Left kidney (tissue), 2 donors: ENCODE data around the gene TFF2. TPM values are rescaled to one million over a fixed set of nuclear protein-coding genes. Genes with fewer than 3 reads are reported as not detected.

Experiments used
- DNase-seq: peaks from one replicate; pipeline ENCODE4 v3.0.0-alpha.2; 2013
- polyA plus RNA-seq: library from polyadenylated mRNA; unstranded; fragments of 120-200 nt; gene quantifications from one replicate; pipeline ENCODE4 v1.2.1, GENCODE V29; 2013; ENCODE audit not compliant: insufficient read length

The TFF2 gene
- polyA plus RNA-seq, 1 donor: not detected

DNA sequence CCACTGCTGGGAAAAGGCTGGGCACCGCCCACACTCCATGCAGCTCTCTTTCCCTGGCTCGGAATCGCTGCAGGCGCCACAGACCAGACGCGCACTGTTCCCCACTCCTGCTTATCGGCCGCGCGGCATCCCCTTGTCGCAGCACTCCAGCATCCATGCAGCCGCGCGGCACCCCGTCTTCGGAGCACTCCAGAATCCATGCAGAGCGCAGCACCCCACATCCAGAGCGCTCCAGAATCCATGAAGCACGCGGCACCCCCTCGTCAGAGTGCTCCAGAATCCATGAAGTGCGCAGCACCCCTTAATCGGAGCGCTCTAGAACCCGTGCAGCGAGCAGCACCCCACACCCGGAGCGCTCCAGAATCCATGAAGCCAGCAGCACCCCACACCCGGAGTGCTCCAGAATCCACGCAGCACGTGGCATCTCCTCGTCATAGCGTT is 45.1 kb downstream of the TFF2 start:
- no peak for DNase-seq

DNA sequence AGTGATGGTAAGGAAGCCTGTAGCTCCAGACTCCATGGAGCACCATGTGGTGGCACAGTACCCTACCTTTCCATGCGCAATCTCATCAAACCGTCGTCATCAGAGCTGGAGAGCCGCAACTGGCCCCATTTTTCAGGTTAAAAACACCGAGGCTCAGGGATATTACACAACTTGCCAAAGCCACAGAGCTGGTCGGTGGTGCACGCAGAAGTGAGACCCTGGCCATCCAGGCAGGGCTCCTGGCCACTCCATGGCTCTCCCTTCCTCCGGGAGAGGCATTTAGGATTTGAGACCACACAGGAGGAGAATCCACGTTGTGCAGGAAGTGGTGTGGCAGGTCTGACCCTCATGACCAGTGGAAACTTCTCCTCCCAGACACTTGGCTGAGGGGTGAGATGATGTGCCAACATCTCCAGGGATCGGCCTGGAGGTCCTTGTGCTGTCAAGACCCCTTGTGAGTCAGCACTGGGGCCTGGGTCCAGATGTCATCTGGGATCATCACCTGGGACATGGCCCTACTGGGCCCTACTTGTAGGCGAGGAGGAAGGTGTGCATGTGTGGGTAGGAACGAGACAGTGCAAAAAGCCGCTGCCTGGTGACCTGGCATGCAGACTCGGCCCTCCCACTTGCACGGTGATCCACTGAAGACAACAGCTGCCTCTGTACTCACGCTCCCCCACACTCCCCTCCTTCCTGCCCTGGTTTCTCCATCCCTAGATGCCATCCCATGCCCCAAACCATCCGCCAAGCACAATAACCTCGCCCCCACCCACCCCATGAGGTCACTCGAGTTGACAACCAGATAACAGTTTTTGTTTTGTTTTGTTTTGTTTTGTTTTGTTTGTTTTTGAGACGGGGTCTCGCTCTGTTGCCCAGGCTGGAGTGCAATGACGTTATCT is 46.0 kb downstream of the TFF2 start:
- DNase-seq: no peak

DNA sequence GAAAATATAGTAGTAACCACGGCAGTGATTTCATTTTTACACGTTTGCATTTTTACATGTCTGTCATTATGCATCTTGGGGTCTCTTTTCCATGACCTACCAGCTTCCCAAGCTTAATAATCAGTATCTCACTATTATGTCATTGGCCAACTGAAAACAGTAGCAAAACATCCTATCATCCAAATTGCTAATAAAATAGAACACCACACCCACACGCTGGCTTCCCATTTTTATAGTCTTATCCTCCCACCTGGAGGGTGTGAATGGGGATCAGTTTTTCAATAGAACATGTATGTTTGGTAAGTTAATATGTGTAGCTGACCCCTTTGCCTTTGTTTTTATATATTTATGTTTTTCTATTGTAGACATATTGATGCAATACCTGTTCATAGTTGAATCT is 47.4 kb downstream of the TFF2 start:
- DNase-seq: no peak

DNA sequence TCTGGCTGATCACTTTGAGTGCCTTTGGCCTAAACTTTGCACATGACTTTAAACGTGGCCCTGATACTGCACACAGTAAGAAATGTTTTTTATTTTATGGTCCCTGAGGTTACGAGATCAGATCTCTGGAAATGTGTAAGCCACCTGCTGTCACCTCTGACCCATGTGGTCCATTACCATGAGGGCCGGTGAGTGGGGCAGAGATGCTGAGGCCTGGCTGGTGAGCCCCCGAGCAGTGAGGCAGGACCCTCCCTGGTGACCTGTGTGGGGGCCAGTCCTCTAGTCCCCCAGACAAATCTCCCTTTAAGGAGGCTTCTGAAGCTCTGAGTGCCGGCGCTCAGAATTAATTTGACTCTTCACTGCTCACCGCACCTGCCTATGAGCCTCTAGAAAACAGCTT is 48.0 kb downstream of the TFF2 start:
- no peak for DNase-seq

DNA sequence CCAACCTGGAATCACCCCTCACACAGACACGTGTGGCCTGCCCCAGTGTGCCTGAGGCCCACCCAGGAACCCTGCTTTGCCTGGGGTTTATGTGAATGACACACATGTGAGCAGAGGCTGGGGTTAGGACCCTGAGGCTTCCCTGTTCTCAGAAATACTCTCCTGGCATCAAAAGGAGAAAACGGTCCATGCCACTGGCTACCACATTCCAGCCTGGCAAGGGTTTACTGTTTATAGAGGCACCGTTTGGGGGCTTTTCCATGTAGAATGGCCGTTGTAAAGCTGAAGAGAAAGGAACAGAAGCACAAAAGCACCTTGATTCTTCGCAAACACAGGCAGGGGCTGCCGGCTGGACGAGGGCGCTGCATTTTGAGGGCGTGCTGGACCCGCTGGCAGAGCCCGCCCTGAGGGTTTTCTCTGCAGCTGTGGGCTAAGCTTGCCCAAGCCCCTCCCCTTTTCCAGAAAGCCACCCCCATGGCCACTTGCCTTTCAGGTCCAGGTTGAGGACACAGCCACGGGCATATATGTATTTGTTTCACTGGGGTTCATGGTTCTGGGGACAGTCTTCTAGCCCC is 48.6 kb downstream of the TFF2 start:
- no peak for DNase-seq

DNA sequence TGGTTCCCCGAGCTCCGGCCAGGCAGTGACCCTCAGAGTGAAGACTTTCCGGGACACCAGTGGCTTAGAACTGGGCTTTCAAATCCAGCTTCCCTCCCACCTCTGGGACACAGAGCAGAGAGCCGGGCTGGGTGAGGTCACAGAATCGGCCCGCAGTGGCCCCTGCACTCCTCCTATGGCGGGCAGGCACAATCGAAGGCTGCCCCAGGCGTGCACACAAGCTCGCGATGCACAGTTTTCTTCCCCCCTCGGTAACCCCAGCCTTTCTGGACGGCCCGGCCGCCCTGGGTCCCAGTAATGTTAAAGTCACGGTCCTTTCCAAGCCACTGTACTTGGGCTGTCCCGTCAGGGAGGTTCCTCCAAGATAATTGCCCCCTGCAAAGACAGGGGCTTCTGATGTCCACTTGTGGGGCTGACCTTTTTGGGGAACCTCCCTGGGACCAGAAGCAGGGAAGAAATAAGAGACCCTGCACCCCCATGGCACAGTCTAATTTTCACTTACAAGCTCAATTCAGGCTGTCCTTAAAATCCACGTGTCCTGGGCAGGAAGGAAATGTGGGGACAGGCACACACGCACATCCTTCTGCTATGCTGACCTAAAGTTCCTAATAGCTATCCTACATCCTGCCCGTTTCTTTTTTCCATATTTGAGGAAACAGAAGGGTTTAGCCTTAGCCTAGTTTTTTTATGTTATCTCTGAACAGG is 49.3 kb downstream of the TFF2 start:
- no peak for DNase-seq

DNA sequence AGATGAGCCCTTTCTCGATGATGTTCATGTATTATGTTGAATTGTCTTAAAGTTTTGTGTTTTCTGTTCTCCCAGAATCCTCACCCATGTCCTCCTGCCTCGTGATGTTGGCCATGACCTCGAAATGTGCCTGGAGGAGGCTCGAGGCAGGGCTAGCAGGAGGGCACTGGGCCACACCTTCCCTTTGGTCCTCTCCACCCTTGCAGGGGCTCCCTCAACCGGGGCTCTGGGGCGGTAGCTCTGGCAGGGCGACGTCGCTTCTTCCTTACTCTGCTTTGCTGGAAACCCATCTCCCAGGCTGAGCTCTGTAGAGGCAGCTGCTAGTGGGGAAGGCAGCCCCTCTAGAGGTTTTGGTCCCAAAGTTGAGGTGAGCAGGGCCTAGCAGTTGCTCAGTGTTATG is 49.8 kb downstream of the TFF2 start:
- no peak for DNase-seq

DNA sequence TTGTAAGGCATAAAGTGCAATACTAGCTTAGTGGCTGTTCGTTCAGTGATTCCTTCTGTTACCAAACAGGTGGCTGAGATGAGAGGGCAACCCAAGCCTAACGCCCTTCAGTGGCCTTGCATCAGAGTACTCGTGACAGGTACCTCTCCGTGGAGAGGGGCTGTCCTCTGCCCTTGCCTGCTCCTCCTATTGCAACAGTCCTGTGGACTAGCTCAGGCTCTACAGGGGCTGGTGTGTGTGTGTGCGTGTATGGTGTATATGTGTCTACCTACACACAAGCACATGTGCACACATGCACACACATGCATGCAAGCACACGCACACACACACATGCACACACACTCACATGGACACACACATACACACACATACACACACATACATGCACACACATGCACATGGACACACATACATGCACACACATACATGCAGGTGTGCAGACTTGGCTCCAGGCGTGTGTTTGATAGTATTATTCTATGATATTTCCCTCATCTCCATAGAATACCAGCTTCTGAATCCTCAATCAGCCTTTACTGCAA is 50.7 kb downstream of the TFF2 start:
- no peak for DNase-seq

DNA sequence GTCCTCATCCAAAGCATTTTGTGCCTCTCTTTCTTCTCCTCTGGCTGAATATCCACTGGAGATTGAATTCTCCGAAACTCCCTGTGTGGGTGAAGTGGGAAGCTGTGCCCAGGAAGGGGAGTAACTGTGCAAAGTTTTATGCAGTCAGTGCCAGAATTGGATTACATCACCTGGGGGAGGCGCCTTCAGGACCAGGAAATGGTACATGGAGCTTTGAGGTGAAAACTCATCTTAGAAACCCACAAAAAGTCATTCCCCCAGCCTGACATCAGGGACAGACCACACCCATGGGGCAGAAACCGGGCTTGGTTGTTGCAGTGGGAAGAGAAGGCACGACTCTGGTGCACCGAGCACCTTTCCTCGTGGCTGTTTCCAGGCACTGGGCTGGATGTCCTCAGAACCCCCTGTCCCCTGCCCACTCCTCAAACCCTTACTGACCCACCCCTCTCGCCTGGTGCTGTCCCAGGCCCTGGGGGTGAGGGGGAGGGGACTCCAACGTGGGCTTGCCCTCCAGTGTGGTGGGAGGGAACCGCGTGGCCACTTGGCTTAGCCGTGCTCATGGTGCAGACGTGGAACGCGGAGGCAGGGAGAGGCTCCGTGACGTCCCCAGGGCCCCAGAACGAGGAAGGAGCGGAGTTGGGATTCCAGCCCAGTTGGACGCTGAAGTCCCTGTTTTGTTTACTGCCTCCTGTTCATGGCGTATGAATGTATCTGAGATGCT is 51.3 kb downstream of the TFF2 start:
- DNase-seq: no peak

DNA sequence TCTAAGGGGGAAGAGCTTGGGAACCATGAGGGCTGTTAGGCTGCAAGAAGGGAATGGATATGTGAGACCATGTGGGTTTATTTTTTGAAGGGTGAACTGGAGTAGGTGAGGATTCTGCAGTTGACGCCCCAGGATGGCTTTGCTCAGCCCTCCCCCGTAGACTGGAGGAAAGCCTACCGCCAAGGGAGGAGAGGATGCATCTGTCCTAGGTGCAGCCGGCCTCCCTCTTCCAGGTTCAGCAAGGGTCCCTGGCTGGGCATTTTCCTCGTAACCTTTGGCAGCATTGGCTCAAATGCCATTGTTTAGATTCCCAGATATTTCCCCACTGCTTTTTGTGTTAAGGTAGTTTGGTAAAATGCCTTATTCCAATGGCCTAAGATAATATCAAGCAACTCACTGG is 52.1 kb downstream of the TFF2 start:
- no peak for DNase-seq

DNA sequence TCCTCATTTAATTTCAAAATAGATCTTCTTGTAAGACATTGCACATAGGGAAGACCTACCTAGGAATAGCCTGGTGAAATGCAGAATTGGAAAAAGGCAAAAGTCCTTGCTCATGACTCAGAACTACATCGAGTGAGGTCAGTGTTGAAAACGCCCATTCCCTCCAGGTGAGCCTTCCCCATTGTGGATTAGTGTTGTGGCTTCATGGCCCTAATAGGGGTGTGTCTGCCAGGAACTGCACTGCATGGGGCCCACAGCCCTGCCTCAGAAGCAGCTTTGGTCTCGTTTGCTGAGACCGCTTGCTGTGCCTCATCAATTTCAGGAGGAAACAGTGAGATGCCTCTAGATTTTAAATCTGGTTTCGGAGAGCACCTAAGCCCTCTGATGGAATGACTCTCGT is 52.6 kb downstream of the TFF2 start:
- DNase-seq: no peak

DNA sequence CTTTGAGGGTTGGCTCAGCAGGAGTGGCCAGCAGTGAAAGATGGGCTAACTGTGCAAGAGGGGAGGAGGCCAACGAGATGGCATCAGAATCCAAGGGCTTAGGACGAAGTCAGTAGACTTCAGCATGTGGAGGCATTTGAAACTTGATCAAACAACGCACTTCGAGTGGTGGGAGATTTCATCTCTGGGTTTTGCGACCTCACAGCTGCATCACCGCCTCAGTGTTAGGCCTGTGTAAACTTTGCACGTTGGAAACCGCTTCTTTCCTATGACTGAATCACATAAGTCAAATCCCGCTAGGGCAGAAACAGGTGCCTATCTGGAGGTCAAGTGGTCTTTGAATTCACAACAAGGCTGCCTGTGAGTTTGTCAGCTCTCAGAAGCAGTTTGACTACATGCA is 53.4 kb downstream of the TFF2 start:
- DNase-seq: no peak

DNA sequence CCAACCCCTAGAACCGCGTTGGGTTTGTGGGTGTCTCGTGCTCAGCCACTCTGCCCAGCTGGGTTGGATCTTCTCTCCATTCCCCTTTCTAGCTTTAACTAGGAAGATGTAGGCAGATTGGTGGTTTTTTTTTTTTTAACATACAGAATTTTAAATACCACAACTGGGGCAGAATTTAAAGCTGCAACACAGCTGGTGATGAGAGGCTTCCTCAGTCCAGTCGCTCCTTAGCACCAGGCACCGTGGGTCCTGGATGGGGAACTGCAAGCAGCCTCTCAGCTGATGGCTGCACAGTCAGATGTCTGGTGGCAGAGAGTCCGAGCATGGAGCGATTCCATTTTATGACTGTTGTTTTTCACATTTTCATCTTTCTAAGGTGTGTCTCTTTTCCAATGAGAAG is 54.3 kb downstream of the TFF2 start:
- no peak for DNase-seq

Other genes with a start within 250 kb of the TFF2 start
- gene ABCG1, start 131.9 kb downstream of the TFF2 start, polyA plus RNA-seq: 10.2 TPM
- gene TFF3, start 35.6 kb downstream of the TFF2 start, polyA plus RNA-seq: 3.0 TPM
- gene TFF1, start 15.5 kb upstream of the TFF2 start, polyA plus RNA-seq: not detected
- 1.7 TPM for gene TMPRSS3, start 45.1 kb upstream of the TFF2 start, polyA plus RNA-seq
- not detected for gene UBASH3A, start 52.9 kb upstream of the TFF2 start, polyA plus RNA-seq
- 14.4 TPM for gene RSPH1, start 145.2 kb upstream of the TFF2 start, polyA plus RNA-seq
- 8.0 TPM for gene SLC37A1, start 162.9 kb upstream of the TFF2 start, polyA plus RNA-seq